ENCODE measurements around the gene MYL3.

MYL3 gene

DNA sequence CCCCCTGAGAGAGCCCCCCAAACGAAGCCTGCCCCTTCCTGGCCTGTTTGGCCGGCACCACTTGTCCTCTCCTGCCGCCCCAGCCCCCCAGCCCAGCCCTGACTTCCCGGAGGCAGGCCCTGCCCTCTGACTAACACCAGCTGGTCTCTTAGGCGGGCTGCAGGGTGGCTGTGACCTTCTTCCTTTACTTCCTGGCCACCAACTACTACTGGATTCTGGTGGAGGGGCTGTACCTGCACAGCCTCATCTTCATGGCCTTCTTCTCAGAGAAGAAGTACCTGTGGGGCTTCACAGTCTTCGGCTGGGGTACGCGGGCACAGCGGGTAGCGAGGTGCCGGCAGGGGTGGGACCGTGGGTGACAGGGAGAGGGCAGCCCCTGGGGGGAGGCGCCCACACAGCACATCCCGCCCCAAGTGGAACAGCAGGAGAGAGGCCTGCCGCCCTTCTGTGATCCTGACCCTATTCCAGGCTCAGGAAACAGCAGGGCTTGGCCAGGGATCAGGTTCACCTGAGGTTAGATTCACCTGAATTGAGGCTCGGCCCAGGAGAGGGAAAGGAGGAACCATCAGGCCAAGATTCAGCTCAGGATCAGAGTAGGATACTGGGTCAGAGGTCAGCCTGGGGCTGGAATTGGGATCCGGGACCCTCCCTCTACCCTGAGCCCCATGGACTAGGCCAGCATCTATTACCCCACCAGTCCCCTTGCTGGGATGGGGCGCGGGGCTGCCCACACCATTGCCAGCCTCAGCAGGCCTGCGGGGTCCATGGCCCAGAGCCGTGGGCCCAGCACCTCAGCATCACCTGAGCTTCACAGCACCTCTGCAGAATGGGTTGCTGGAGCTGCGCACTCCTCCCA, 36.1 kb upstream of the MYL3 start:
- no peak for DNase-seq

GRCh38 chr3:46898321-46899150, 35.3 kb upstream of the MYL3 start:
- DNase-seq: no peak

DNA sequence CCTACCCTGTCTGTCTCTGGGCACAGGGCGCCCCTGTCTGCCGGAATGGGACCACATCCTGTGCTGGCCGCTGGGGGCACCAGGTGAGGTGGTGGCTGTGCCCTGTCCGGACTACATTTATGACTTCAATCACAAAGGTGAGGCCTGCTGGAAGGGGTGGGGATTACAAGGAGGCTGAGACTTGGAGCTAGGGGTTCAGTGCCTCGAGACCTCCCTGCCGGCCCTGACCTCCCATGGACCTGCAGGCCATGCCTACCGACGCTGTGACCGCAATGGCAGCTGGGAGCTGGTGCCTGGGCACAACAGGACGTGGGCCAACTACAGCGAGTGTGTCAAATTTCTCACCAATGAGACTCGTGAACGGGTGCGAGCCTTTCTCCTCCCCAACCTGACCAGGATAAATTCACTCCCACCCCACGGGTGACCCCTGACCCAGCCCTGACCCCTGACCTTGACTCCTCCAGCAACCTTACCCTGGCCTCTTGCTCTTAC, 34.6 kb upstream of the MYL3 start:
- no peak for DNase-seq

DNA sequence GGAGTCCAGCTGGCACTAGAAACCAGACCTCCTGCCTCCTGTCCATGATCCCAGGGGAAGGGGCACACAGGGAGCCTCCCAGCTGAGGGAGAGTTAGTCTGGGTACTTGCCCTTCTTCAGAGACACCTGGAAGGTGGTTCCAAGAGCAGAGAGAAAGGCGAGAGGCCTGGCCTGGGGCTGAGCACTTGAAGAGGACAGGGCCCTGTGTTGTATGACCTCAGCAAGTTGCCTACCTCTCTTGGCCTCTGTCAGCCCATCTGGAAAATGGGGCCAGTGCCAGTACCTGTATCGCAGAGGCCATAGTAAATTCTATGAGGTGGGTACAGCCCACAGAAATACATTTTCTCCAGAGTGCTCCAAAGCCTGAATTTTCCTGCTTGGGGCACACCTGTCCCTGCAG, 33.8 kb upstream of the MYL3 start:
- DNase-seq: no peak

DNA sequence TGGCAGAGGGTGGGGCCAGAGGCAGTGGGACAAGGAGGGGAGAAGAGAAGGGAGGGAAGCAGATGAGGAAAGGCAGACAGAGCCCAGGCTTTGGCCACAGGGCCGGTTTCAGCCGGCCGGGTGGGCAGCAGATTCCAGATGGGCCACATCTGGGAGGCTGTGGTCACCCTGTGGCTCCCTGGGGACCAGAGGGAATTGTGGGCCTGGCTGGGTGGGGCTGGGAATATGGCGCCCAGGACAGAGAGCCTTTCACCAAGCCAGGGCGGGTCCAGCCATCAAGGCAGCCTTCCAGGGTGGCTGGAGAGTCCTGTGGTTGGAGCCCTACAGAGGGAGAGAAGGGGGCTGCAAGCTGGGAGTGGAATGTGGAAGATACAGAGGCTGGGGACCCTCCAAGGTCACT, 33.1 kb upstream of the MYL3 start:
- no peak for DNase-seq

GRCh38 chr3:46895761-46896160, 32.5 kb upstream of the MYL3 start:
- no peak for DNase-seq

GRCh38 chr3:46895204-46895660, 32.0 kb upstream of the MYL3 start:
- DNase-seq: peak; percentile 45

GRCh38 chr3:46894256-46894655, 31.0 kb upstream of the MYL3 start:
- no peak for DNase-seq

GRCh38 chr3:46893763-46894162, 30.5 kb upstream of the MYL3 start:
- DNase-seq: no peak

DNA sequence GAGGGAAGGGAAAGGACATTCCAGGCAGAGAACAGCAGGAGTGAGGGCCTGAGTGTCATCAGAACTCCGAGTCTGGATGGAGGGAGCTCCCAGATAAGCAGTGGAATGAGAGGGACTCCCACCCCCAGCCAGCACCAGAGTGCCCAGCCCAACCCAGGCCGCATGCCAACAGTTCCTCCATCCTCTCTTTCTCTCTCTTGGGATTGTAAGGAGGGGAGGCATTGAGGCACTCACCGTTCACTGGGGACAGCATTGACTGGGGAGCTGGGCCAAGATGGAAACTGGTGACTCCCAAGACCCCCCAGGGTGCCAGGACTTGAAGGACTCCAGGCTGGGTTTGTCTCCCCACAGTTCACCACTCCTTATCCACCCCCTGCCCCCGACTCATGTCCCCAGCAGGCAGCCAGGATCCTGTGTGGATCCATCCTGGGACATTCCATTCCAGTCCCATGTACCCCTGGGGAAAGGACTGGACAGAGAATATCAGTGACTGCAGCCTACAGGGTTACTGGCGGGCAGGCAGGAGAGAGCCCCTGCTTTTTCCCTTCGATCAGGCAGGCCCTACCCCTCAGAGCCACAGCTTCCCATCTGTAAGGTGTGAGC, 30.0 kb upstream of the MYL3 start:
- no peak for DNase-seq

DNA sequence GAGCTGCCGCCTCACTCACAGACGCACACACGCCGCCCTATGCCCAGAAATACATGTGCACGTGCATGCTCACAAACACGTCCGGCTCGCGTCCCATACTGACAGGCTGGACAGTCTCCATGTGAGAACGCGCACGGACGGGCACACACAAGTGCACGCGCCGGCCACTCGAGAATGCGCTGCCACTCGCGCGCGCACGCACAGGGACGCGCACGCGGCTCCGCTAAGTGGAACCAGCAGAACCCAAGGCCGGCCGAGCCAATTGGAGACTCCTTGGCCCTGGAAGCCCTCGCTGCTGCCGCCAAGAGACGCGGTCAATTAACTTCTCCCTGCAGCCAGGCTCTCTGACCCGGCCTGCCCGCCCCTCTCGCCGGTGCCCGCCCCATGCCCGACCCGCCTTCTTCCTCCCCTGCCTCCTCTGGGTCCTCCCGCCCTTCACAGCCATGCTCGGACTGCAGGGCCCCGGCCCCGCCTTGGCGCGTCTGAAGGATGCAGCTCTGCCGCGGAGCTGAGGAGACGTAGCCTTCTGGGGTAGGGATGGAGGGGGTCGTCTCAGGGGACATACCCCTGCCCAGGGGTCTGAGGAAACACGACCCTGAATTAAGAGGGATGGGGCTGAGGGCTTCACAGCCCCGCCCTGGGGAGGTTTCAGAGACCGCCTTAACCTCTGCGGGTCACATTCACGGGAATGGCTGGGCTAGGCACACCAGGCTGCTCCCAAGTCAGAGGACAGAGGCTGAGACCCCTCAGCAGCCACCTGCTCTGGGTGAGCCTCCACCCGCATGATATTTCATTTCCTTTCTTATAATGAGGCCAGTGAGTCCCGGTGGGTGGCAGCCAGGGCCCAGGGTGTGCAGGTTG, 29.3 kb upstream of the MYL3 start:
- DNase-seq: peak; percentile 22

- DNase-seq: no peak
Observed at GRCh38 chr3:46891132-46891531, 27.9 kb upstream of the MYL3 start.

- DNase-seq: no peak
Observed at GRCh38 chr3:46890132-46890531, 26.9 kb upstream of the MYL3 start.

- DNase-seq: no peak
Observed at GRCh38 chr3:46889381-46890110, 26.3 kb upstream of the MYL3 start.

DNA sequence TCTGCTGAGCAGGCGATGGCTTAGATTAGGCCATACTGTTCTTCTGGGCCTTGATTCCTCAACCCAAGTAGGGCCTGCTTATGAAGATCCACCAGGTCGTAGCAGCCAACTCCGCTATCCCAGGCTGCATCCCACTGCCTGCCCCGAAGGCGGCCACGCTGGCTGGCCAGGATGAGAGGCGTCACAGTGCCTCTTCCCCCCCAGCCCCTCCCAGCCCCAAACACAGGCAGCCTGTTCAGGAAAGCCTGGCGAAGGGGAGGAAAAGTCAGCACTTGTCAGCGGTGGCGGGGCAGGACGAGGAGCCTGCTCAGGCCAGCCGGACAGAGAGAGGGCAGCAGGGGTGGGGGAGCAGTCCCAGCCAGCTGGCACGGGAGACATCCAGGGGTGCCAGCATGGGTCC, 25.5 kb upstream of the MYL3 start:
- no peak for DNase-seq

- no peak for DNase-seq
Observed at GRCh38 chr3:46887980-46888494, 24.8 kb upstream of the MYL3 start.

DNA sequence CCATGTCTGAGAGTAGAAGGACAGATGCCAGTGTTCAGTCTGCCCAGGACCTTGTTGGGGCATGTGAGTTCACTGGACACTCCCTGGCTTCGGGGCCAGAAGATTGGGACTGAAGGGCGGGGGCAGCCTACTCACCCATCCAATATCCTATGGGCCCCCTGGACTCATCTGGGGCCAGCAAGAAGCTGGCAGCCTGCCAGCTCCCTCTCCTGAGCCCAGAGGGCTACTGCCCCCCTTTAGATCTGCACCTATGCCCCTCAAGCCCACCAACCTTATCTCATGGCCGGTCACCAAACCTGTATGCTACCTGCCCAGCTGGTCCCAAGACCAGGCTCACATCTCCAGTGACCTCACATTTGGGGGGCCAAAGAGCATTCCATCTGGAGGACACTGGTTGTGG, 22.4 kb upstream of the MYL3 start:
- no peak for DNase-seq

- no peak for DNase-seq
Observed at GRCh38 chr3:46884929-46885328, 21.7 kb upstream of the MYL3 start.

GRCh38 chr3:46884427-46884826, 21.2 kb upstream of the MYL3 start:
- no peak for DNase-seq

- DNase-seq: no peak
Observed at GRCh38 chr3:46883830-46884185, 20.6 kb upstream of the MYL3 start.

GRCh38 chr3:46883054-46883829, 20.0 kb upstream of the MYL3 start:
- DNase-seq: peak; percentile 50

Data from fibroblast of skin of right biceps (primary cell).